Activated CD8-positive, alpha-beta memory T cell treated with anti-CD3 and anti-CD28 coated beads, Interleukin-2, amount 50 U/mL, for 4 hours (primary cell): Measurements from ENCODE around the gene STOX2.
"Not testable (repeated sequence)": the region's sequence is repeated elsewhere in the genome, so short reads cannot be mapped to it uniquely, and the experiment has no call there.

Experiments
- DNase-seq: peaks from one replicate; pipeline ENCODE4 v3.0.0-alpha.2; 2020

STOX2 gene

GRCh38 chr4:184022679-184023383 is 117.7 kb downstream of the STOX2 start:
- DNase-seq = no peak

GRCh38 chr4:184024637-184025036 is 119.5 kb downstream of the STOX2 start:
- no peak for DNase-seq

GRCh38 chr4:184028561-184029374 is 123.7 kb downstream of the STOX2 start:
- DNase-seq = no peak

- no peak for DNase-seq
Measured at GRCh38 chr4:184030036-184030435, 124.9 kb downstream of the STOX2 start.

- DNase-seq = no peak
Measured at GRCh38 chr4:184030764-184031163, 125.7 kb downstream of the STOX2 start.

- no peak for DNase-seq
Measured at GRCh38 chr4:184032091-184032490, 127.0 kb downstream of the STOX2 start.

GRCh38 chr4:184039963-184040383 is 134.9 kb downstream of the STOX2 start:
- no peak for DNase-seq

GRCh38 chr4:184041156-184041555 is 136.0 kb downstream of the STOX2 start:
- no peak for DNase-seq

- no peak for DNase-seq
Measured at GRCh38 chr4:184046148-184046547, 141.0 kb downstream of the STOX2 start.

- DNase-seq = not testable (repeated sequence)
Measured at GRCh38 chr4:184051262-184051661, 146.2 kb downstream of the STOX2 start.

GRCh38 chr4:184052616-184053015 is 147.5 kb downstream of the STOX2 start:
- no peak for DNase-seq

GRCh38 chr4:184053434-184053833 is 148.3 kb downstream of the STOX2 start:
- no peak for DNase-seq

GRCh38 chr4:184056877-184057276 is 151.8 kb downstream of the STOX2 start:
- no peak for DNase-seq

GRCh38 chr4:184058026-184058425 is 152.9 kb downstream of the STOX2 start:
- DNase-seq = no peak

GRCh38 chr4:184059099-184059498 is 154.0 kb downstream of the STOX2 start:
- no peak for DNase-seq

GRCh38 chr4:184061582-184061981 is 156.5 kb downstream of the STOX2 start:
- no peak for DNase-seq

- no peak for DNase-seq
Measured at GRCh38 chr4:184062769-184063168, 157.7 kb downstream of the STOX2 start.

GRCh38 chr4:184064877-184065276 is 159.8 kb downstream of the STOX2 start:
- DNase-seq = no peak

GRCh38 chr4:184066584-184067300 is 161.6 kb downstream of the STOX2 start:
- no peak for DNase-seq

GRCh38 chr4:184067931-184068554 is 162.9 kb downstream of the STOX2 start:
- DNase-seq = no peak
